Measurements from ENCODE around the gene LACC1.
A peak's percentile ranks its signal among the peaks of the same experiment; 100 is the strongest.

The LACC1 gene

DNA sequence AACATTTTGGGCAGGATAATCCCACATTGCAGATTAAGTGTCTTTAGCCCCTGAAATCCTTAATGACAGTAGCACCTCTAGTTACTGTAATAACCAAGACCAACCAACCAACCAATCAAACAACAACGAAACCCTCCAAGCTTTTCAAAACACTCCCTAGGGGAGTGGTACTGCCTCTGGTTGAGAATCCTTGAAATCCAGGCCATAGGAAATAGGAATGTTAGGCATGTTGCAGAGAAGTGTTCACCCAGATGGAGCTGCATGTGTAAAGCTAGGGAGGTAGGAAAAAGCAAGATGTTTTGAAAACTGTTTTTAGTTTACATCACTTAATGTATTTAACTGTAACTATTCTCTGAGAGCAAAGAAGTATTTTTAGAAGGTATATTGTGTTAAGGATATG lies 4.5 kb downstream of the LACC1 start:
- DNase-seq: no peak

DNA sequence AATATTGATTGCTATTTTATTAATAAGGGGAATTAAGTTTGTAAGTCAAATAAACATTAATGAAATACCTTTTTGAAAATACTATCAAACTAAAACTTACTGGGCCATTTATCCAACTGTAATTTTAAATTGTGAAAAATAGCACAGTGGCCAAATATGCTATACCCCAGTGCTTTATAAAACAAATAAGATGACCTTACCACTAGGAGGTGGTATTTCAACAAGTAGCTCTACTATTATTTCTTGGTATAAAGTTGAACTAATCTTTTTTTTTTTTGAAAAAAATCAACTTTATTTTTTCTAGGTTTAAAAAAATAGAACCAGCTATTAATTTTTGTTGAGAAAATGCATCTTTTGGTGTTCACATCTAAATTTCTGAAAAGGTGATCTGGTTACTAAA lies 14.7 kb downstream of the LACC1 start:
- DNase-seq: no peak

DNA sequence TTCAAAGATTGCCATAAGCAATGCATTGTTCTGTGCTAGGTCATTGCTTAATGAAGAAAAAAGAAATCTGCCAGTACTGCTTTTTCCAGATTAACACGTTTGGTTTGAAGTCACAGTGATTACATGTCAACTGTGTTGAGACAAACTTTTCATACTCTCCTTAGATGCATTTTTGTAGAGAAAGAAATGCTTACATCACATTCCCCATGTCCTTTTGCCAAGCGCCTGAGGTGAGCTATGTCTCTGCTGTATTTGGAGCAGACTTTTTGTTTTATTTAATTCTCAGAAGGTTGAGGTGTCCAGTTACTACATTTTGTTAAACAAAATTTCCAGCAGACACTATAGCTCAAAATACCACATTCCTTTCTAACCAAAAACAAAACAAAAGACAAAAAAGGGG lies 16.2 kb downstream of the LACC1 start:
- no peak for DNase-seq

DNA sequence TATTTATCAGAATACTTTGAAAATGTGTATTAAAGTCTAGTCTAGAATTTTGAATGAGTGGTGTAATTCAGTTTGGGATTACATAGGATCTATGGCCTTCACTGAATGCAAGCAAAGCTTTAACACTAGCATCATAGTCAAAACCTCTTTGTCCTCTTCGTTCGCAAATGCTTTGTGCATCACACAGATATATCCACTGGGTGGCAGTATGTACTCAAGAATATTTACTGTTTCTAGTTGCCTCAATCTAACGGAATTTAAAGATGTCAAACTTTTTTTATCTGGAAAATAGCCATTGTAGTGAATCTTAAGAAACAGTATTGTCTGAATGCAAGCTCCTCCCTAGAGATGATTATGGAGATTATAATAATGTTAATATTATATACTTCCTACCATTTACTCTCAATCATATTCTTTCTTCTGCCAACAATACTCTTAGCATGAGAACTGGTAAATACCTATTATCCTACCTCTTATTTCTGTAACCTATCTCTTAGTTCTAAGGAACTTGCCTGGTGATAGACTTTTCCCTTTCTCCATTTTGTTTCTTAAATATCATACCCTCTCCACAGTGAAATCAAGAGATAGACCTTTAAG lies 25.8 kb downstream of the LACC1 start:
- DNase-seq: peak; percentile 58 to 76

DNA sequence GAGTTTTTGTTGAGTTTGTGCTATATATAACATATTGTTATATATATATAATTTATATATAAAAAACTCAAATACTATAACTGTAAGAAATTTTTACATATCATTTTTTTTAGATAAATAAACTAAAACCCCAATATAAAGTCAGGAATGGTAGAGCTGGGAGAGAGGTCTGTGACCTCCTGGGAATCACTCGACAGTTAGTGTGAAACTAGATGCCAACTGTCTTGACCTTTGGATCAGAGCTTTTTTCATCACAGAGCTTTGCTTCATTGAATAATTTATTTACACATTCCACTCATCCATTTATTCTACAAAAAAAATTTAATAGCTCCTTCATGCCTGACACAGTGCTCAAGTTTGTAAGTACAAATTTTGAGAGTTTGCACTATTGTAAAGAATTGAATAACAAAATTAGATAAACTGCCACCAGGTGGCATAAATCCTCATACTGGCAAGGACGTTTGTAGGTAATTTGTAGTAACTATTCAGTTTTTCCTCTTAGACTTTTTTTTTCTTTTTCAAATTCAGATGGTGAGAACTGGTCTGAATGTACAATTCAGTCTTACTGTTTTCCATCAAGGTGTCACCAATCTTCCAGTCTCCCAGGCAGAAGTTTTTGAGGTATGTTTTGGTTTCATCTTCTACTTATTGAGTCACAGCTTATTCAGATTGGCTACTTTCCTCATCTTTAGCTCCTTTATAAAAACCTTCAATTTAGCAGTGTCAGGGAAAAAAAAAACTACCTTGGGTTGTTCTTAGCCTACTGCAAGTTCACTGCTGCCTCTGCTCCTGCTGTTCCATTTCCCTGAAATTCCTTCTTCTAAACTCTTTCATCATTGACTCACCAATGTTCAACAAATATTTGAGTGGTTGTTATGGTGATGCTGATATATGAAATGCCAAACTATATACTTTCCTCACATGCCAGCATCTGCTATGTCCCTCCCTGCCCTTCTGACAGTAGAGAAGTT lies 28.7 kb downstream of the LACC1 start:
- peak; percentile 40 to 54 for DNase-seq

DNA sequence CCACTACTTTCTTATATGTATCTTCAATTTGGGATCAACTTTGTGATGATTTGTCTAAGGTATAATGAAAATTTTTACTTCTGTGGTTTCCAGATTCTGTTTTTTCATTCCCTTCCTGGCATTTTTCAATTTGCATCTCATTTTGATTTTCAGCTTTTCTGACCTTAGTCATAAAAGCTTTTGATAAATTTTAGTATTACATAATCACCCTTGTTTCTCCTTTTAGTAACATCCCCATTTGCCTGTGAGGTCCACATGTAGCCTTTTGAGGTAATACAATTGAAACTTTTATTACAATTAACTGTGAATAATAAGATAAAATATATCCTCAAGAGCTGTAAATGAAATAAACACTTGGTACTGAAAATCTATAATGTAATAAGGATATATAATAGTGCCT lies 31.2 kb downstream of the LACC1 start:
- DNase-seq: peak in 1 of 2 donors; percentile 36

DNA sequence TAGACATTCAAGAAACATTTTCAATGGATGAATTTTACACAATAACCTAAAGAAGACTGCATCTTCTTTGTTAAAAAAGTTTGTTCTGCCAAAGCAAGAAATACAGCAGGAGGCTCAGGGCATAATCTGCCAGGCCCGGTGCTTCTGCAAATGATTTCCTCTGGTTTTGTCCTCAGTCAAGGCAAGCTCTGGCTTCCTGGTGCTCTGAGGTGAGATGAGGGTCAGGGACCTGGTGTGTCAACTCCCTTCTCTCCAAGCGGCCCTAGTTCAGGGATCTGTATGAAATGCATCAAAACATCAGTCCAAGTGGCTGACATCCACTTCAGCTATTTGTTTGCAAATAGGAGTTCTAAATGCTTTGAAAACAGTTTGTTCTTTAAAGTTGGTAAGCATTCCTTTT lies 31.6 kb downstream of the LACC1 start:
- DNase-seq: peak in 1 of 2 donors; percentile 6

DNA sequence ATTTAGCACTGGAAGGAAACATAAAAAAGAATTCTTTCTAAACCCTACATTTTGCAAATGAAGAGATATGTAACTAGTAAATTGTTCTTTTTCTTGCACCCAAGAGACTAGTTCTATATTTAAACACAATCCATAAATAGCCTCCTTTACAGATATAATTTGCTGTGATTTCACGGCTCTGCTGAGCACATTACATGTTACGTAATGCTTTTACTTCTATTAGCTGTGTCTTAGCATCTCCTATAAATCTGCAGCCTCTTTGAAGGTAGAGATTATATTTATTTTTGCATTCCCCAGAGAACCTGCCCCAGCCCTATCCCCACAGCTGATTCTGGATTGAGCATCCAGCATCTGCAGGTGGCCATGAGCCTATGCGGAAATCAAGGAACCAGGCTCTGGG lies 32.2 kb downstream of the LACC1 start:
- no peak for DNase-seq

DNA sequence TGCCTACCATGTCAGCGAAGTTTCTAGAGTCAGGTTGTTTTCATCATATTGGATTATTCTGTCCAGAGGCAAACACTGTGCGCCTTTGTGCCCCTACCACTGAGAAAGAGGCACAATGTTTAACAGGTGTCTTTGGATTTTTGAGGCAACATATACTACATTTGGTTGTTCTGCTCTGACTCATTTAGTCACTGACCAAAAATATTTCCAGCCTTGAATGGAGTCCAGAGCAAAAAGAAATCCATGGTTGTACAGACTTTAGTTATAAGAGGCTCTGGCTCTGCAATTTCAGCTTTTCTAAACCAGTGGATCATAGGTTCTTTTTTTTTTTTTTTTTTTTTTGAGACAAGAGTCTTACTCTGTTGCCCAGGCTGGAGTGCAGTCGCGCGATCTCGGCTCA lies 35.7 kb downstream of the LACC1 start:
- DNase-seq: no peak

DNA sequence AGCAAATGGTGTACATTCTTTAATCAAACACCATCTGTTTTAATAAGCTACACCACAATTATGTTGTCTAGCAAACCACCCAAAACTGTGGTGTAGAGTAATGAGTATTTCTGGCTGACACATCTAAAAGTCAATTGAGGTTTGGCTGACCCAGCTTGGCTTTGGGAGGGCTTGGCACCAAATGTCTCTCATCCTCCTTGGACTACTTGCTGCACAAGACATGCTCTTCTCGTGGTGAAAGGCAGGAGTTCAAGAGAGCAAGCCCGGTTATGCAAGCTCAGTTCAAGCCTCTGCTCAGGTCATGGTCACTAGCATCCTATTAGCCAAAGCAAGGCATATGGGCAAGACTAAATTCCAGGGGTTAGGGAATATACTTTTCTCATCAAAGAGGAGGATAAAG lies 37.1 kb downstream of the LACC1 start:
- DNase-seq: no peak

DNA sequence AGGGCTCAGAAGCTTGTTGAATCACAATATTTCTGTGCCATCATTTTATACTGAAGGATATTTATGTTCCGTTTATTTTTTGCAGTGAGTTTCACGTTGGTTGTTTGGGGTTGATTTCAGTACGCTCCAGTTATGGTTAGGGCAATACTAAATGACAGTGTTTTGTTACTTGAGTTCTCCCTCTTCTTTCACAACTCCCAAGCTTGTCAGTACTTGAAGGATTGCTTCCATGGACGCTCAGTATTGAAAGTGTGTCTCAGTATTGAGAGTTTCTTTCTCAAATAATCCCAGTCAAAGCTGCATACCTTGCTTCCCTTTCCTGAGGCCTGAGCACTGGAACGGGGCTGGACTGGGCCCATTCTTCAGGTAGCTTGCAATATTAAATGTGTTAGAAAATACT lies 38.9 kb downstream of the LACC1 start:
- DNase-seq: no peak

DNA sequence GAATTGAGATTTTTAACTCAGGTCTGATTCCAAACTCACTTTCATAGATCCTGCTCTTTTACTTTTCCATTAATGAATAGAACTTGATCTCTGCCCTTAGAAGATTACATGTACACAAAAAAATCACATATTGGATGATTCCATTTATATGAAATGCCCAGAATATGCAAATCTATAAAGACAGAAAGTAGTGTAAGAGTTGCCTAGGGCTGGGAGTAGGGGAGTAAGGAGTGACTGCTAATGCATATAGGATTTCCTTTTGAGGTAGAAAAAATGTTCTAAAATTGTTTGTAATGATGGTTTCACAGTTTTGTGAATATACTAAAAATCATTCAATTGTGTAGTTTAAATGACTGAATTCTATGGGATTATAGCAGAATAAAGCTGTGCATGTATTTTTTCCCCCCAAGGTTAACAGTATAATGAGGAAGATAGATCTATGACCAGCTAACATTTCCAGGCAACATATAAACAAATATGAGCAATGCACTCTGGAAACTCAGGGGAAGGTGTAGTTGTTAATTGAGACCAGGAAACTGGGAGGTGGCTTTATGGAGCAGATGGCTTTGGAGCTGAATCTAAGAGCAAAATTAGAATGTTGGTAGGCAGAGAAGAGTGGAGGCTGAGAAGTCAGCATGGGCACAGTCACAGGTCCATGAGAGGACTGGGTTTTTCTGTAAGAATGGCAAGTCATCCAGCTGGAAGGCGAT lies 41.4 kb downstream of the LACC1 start:
- DNase-seq: no peak

DNA sequence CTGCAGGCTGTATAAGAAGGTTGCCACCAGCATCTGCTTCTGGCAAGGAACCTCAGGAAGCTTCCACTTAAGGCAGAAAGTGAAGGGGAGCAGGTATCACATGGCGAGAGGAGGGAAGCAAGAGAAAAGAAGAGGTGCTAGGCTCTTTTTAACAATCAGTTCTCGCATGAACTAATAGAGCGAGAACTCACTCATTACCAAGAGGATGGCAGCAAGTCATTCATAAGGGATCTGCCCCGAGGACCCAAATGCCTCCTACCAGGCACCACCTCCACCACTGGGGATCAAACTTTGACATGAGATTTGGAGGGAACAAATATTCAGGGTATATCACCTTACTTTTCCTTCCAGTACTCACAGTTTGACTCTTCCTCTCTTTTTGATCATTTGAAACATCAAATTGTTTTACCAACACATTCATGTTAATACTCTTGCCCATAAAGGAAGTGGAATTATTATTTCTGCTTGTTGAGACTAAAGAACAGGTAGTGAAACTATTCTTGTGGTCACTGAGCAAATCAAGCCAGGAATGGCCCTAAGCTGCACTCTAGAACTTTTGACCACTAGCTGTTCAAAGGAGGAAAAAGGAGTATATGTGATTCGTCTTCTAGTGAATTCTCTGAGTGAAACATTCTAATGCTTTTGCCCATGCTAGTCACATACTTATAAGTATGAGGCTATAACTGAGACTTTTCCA lies 45.0 kb downstream of the LACC1 start:
- peak; percentile 71 to 80 for DNase-seq

DNA sequence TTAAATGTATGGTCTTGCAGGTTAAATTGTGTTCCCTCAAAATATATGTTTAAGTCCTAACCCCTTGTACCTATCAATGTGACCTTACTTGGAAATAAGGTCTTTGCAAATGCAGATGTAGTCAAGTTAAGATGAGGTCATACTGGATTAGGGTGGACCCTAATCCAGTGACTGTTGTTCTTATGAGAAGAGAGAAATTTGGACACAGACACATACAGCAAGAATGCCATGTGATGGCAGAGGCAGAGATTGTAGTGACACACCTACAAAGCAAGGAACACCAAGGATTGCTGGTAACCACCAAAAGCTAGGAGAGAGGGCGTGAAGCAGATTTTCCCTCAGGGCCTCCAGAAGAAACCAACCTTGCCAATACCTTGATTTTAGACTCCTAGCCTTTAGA lies 50.2 kb downstream of the LACC1 start:
- no peak for DNase-seq

DNA sequence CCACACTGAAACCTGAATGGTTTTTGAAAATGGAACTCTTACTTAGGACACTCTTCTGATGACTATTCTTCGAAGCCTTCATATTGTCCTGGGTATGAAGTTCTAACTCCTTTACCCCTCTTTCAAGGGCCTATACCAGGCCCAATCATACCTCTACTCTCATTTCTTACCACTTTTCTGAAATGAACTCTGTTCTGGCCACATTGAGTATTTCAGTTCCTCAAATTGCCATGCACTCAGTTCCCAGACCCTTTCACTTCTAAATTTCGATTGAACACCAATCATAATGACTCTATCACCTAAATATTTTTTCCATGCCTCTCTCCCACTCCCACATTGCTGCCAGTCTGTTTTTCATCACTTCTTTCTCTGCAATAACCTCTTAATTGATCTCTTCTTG lies 53.7 kb downstream of the LACC1 start:
- DNase-seq: peak in 1 of 2 donors; percentile 9

DNA sequence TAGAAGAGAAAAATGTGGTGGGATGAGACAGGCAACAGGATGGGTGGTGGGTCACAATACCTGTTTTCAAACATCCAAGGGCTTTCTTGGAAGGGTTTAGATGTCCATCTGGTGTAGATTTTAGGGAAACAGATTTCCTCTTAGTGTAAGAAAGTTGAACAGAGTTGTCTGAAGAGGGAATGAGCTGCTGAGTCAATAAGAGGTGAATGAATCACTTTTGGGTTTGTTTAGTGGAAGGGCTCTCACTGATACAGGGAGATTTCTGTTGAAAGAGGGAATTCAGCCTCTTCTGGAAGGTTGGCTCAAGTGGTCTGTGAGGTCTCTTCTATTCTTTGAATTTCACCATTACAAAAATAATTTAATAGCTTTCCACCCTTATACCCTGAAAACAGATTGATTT lies 54.6 kb downstream of the LACC1 start:
- no peak for DNase-seq

DNA sequence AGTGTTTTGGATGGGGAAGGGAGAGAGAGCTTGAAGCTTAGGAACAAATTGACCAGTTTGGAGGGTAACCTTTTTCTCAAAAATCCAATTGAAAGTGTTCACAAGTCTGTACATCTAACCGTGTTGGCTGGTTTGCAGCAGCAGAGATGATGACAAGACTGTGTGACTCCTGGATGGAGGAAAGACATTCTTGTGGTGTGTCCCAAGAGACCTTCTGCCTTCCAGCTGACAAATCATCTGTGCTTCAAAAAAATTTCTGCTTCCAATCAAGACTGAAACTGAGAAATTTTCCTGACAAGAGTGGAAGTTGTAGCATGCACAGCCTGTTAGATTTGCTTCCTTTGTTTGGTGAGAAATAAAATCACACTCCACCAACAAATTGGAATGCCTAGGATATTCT lies 56.2 kb downstream of the LACC1 start:
- DNase-seq: no peak

DNA sequence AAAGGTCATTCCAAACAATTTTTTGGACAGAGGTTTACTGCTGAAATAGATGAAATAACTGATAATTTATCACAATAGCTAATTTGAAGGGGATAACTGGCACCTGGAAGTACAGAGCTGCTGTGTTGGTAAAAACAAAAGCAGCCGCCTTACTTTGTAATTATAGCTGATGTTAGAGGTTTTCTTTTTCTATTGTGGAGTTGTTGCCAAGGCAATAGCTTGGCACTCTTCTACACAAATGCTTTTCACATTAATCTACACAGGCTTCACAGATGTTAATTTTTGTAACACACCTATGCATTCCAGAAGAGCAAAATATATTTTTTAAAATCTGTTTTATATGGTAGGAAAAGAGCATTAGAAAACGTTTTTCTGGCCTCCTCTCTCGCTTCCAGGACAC lies 56.9 kb downstream of the LACC1 start:
- no peak for DNase-seq

DNA sequence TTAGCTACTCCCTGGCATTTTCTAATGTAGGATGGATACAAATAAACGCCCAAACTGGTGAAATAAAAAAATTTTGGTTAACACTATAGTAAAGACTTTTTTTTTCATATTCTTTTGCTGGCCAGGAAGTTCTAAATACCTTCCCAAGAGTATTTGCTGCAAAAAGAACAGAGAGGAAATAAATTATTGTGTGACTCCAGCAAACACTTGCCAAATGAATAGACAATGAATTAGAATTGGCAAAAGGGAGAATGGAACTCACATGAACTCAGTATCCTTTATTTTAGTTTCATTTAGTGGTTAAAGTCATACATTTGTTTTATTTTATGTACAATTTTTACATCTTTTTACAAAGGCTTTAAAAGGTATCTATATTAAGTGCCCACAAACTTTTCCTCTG lies 58.1 kb downstream of the LACC1 start:
- DNase-seq: no peak

DNA sequence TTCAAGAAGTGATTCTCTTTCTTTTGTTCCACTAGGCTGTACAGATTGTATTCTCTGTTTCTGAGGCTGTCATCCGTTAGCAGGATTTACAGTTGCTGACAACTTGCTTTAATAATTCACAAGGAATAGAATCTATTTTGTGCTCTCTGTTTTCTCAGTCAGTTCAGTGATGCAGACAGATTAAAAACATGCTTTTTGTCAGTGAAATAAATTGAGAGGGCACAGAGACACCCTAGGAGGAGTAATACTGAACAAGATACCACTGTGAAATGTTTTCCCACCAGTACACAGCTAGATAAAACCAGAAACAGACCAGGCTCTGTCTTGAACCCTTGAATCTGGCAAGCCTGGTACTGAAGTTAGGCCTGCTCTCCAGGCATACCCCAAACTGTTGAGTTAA lies 58.7 kb downstream of the LACC1 start:
- no peak for DNase-seq

DNA sequence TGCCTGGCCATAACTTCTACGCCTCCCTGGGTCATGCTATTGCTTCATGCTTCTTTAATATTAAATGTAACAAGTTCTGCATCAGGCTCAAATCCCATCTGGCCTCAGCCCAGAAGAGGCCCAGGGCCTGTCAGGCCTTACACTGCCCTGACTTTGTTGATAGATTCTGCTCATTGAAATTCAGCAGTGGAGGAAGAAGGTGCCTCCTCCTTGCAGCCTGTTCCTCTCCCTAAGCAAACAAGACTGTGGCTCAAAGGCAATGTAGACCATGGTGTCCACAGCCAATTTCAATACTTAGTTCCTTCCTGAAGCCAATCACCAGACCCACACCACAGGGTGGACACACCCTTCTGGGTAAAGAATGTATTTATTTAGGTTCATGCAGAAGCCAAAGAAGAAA lies 59.4 kb downstream of the LACC1 start:
- no peak for DNase-seq

DNA sequence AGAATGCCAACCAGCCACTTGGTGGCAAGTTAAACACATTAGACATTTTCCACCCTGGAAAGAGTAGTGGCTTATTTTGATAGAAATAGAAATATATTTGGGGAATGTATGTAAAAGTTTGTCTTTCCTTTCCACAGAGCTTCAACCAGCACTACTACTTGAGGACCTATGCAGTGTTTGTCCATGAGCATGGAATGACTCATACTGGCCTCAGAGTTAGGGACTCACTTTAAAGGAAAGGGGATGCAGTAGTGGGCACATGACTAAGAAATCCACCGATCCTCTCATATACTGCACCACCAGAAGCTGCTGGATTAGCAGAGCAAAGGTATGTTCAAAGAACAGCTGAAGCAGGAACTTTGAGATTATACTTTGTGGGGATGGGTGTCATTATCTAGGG lies 62.6 kb downstream of the LACC1 start:
- no peak for DNase-seq

All from inflammatory macrophage (primary cell).